ENCODE data around the gene C20orf141. TPM values are rescaled to one million over a fixed set of nuclear protein-coding genes. Genes with fewer than 3 reads are reported as not detected.

The C20orf141 gene
- total RNA-seq, 1 experiment from 2014 or later: not detected

DNA sequence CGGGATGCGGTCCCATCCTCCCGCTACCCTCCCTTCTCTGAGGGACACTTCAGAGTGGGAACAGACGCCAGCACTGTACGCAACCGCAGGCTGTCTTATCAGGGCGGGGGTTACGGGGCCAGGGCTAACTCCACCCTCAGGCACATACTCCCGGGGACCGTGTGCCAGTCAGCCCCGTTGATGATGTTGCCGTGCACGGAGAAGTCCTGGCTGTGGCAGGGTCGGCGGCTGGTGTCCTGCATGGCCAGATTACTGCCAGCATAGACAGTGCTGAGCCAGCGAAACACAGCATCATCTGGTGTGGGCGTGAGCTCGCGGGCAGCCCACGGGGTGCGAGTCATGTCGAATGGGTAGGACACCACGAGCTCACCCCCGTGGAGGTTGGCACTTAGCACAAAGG is 19.3 kb upstream of the C20orf141 start:
- Mint-ChIP-seq H3K4me3 (no peak overlapping the region), H3K27ac (no peak overlapping the region; a peak in 1 of 7 replicates), H3K36me3 (ENCODE audit: insufficient read depth in 1 of 3, low read depth in 3 of 3) (peaks cover 23 to 66% (median 38%) of the 10 kb centered on the region in 3 experiments), H3K27me3 (ENCODE audit: low read depth) (peaks cover 6% of the 10 kb centered on the region), H3K9me3 (no peaks in the 10 kb centered on the region; a peak in 1 of 5 replicates), H3K4me1 (peaks cover 14 to 15% of the 10 kb centered on the region in 2 experiments)
- H4K91ac ChIP-seq (ENCODE audit: insufficient read length, low read depth, low read length): no peak overlapping the region
- TF ChIP-seq, protein P1, sequence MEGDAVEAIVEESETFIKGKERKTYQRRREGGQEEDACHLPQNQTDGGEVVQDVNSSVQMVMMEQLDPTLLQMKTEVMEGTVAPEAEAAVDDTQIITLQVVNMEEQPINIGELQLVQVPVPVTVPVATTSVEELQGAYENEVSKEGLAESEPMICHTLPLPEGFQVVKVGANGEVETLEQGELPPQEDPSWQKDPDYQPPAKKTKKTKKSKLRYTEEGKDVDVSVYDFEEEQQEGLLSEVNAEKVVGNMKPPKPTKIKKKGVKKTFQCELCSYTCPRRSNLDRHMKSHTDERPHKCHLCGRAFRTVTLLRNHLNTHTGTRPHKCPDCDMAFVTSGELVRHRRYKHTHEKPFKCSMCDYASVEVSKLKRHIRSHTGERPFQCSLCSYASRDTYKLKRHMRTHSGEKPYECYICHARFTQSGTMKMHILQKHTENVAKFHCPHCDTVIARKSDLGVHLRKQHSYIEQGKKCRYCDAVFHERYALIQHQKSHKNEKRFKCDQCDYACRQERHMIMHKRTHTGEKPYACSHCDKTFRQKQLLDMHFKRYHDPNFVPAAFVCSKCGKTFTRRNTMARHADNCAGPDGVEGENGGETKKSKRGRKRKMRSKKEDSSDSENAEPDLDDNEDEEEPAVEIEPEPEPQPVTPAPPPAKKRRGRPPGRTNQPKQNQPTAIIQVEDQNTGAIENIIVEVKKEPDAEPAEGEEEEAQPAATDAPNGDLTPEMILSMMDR (conservative IDR thresholded peaks at IDR 0.05): no peak
- no peaks in the 10 kb centered on the region for H3K79me2 ChIP-seq (ENCODE audit: insufficient read depth, low read length)
- no peak overlapping the region for H3K14ac ChIP-seq (ENCODE audit: insufficient read depth, low read length)
- H4K20me1 ChIP-seq (ENCODE audit: control insufficient read depth, insufficient read depth, insufficient read length): no peaks in the 10 kb centered on the region
- no peaks in the 10 kb centered on the region for H3K27me3 ChIP-seq (ENCODE audit: insufficient read depth, low read length)
- H3K4me2 ChIP-seq (ENCODE audit: insufficient read depth, insufficient read length, low read length): no peak overlapping the region
- no peak overlapping the region for H4K5ac ChIP-seq (ENCODE audit: insufficient read length, low read depth, low read length)
- H2AFZ ChIP-seq (ENCODE audit: low read length): no peak overlapping the region
- no peak overlapping the region for H2AK5ac ChIP-seq (ENCODE audit: insufficient read length, low read length)
- H2BK12ac ChIP-seq (ENCODE audit: insufficient read length, low read depth, low read length): no peak overlapping the region
- H3K9ac ChIP-seq (ENCODE audit: extremely low read depth, insufficient read length, low read length): no peak overlapping the region
- H4K8ac ChIP-seq (replicated peaks; ENCODE audit: insufficient read length, low read depth, low read length): no peak overlapping the region
- H3K23me2 ChIP-seq (ENCODE audit: insufficient read length, low read depth, low read length, poor library complexity, severe bottlenecking): no peaks in the 10 kb centered on the region
- no peak overlapping the region for H3K23ac ChIP-seq (ENCODE audit: insufficient read length, low read depth, low read length)
- H3K56ac ChIP-seq (ENCODE audit: insufficient read length, low read depth, low read length): no peak overlapping the region
- no peak overlapping the region for H2BK120ac ChIP-seq (ENCODE audit: low read depth, low read length, poor library complexity, severe bottlenecking)
- H2BK20ac ChIP-seq (ENCODE audit: low read depth, low read length, poor library complexity, severe bottlenecking): no peak overlapping the region
- H2BK15ac ChIP-seq (ENCODE audit: low read depth, low read length): no peak overlapping the region
- no peak overlapping the region for H2BK5ac ChIP-seq (ENCODE audit: insufficient read length, low read length)
- no peaks in the 10 kb centered on the region for H3K9me3 ChIP-seq (ENCODE audit: control insufficient read depth, low read depth, low read length)
- H3K79me1 ChIP-seq (ENCODE audit: insufficient read depth, low read depth, low read length, poor library complexity, severe bottlenecking): no peaks in the 10 kb centered on the region
- no peak overlapping the region for H3K4ac ChIP-seq (ENCODE audit: low read depth, low read length)
- DNase-seq: no peak
- no peak overlapping the region for H3K27ac ChIP-seq (ENCODE audit: insufficient read length, low read depth, low read length)
- H3K18ac ChIP-seq (ENCODE audit: insufficient read length, low read depth, low read length): no peak overlapping the region
- WGBS (ENCODE audit: extremely low coverage, insufficient read length, low lambda C conversion rate): no CpG with 5 or more reads among the region's 24 CpGs
- no peaks in the 10 kb centered on the region; the same call in 1 of the 2 replicates for H3K4me1 ChIP-seq (ENCODE audit: insufficient read depth, low read length)
- H3T11ph ChIP-seq (ENCODE audit: low read length): no peak overlapping the region
